Tibial nerve (tissue), 4 donors: ENCODE results near the gene ZBTB7C. TPM values are rescaled to one million over a fixed set of nuclear protein-coding genes. Genes with fewer than 3 reads are reported as not detected.

Source experiments
- DNase-seq, 2 donors: peaks; one replicate each; pipeline ENCODE4 v3.0.0-alpha.2; 2019; ENCODE audit warnings: low spot score in 2 of 2
- H3K27ac ChIP-seq, 4 donors: fragments of 200-600 bp; sonication (generic) in 3 of 4; one replicate each; pipeline ENCODE4 v1.5.1; 2017 to 2019; ENCODE audit warnings: mild to moderate bottlenecking in 1 of 4
- H3K27me3 ChIP-seq, 2 donors: fragments of 200-600 bp; sonication (generic) in 1 of 2; one replicate each; pipeline versions ENCODE4 v1.5.1 to v1.6.0; 2017 to 2019
- H3K36me3 ChIP-seq, 3 donors: fragments of 200-600 bp; sonication (generic); one replicate each; pipeline ENCODE4 v1.5.1; 2018 to 2019
- H3K4me1 ChIP-seq, 4 donors: fragments of 200-600 bp; sonication (generic) in 3 of 4; one replicate each; pipeline ENCODE4 v1.5.1; 2017 to 2019
- H3K4me3 ChIP-seq, 4 donors: fragments of 200-600 bp; sonication (generic) in 3 of 4; one replicate each; pipeline ENCODE4 v1.5.1; 2017 to 2019; ENCODE audit warnings: mild to moderate bottlenecking in 1 of 4, moderate library complexity in 1 of 4
- H3K9me3 ChIP-seq, 4 donors: fragments of 200-600 bp; sonication (generic) in 3 of 4; one replicate each; pipeline ENCODE4 v1.5.1; 2017 to 2019
- EP300 ChIP-seq, 2 donors: sonication (generic); formaldehyde crosslinking; IDR thresholded peaks; one replicate each; pipeline ENCODE4 v1.6.1; 2017; ENCODE audit warnings: antibody characterized with exemption in 2 of 2, mild to moderate bottlenecking in 1 of 2
- POLR2A ChIP-seq, 2 donors: fragments of 450-650 bp; IDR thresholded peaks; one replicate each; pipeline ENCODE4 v1.6.1; 2017; ENCODE audit warnings: antibody characterized with exemption in 2 of 2, mild to moderate bottlenecking in 2 of 2, moderate library complexity in 2 of 2
- WGBS, 2 donors: methylation state at CpG; one replicate each; pipeline ENCODE4 v1.1.5; 2018; 5-methylcytosine and 5-hydroxymethylcytosine counted together
- total RNA-seq, 4 donors: library from RNA; depleted of rRNA; stranded (reverse); fragments of >200 nt; gene quantifications; one replicate each; pipeline ENCODE4 v1.1.0, GENCODE V29; 2016
- TF ChIP-seq, protein P1 (sequence below), 5 experiments: fragments of 200-600 bp in 3 of 5; fragments of 450-650 bp in 2 of 5; sonication (generic) in 3 of 5; IDR thresholded peaks; one replicate each; pipeline ENCODE4 v1.5.1; 2016 to 2019; ENCODE audit warnings: antibody characterized with exemption in 5 of 5, mild to moderate bottlenecking in 3 of 5, moderate library complexity in 2 of 5

The ZBTB7C gene
- total RNA-seq, 4 donors from 2014 or later, result 24.6 to 95.0 (median 75.3) TPM

DNA sequence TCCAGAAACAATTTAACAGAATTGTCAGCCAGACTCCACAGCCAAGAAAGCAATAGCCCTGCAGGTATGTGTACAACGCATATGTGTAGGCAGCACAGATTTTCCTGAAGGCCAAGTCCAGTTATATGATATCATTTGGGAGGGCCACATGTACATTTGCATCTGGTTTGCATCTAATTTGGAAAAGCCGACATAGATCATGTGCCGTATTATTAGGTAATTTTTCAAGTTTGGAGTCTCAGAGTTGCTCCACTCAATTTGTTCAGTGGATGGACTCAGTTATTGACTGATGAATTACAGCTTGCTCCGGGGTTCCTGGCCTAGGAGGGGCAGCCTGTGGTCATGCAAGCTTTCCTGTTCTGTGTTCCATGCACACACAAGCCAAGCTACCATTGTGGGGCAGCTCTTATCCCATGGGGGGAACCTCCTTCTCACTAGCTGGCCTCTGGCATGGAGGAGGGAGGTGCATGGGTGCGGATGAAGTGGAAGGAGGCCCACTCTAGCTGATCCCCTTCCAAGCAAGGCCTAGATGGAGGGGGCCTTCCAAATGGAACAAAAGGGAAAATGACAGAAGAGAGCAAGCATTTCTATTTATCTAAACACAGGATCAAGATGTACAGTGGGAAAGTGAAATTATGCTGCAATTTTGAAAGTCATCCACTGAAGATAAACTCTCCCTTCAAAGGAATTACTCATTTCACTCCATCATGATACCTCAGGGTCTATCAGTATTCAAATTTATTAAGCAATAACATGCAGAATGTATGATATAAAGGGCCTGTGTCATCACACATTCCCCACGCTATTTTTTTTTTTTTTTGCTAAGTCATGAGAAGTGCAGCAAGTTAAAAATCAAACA is 276.2 kb downstream of the ZBTB7C start:
- Histone ChIP-seq H3K4me1 (peaks cover 0 to 60% (median 7%) of the 10 kb centered on the region in 4 donors), H3K36me3 (no peaks in the 10 kb centered on the region), H3K9me3 (no peaks in the 10 kb centered on the region), H3K27me3 (peaks cover 0 to 16% of the 10 kb centered on the region in 2 donors), H3K4me3 (no peak overlapping the region), H3K27ac (peak overlapping the region in 1 of 4 donors; percentile 5)
- WGBS, 2 donors, result 63 to 64% methylated on average over 6 of the region's 6 CpGs
- no peak for DNase-seq
- TF ChIP-seq POLR2A (IDR thresholded peaks at IDR 0.05) (no peak), EP300 (IDR thresholded peaks at IDR 0.05) (no peak)
- TF ChIP-seq, protein P1, sequence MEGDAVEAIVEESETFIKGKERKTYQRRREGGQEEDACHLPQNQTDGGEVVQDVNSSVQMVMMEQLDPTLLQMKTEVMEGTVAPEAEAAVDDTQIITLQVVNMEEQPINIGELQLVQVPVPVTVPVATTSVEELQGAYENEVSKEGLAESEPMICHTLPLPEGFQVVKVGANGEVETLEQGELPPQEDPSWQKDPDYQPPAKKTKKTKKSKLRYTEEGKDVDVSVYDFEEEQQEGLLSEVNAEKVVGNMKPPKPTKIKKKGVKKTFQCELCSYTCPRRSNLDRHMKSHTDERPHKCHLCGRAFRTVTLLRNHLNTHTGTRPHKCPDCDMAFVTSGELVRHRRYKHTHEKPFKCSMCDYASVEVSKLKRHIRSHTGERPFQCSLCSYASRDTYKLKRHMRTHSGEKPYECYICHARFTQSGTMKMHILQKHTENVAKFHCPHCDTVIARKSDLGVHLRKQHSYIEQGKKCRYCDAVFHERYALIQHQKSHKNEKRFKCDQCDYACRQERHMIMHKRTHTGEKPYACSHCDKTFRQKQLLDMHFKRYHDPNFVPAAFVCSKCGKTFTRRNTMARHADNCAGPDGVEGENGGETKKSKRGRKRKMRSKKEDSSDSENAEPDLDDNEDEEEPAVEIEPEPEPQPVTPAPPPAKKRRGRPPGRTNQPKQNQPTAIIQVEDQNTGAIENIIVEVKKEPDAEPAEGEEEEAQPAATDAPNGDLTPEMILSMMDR (IDR thresholded peaks at IDR 0.05), result no peak

DNA sequence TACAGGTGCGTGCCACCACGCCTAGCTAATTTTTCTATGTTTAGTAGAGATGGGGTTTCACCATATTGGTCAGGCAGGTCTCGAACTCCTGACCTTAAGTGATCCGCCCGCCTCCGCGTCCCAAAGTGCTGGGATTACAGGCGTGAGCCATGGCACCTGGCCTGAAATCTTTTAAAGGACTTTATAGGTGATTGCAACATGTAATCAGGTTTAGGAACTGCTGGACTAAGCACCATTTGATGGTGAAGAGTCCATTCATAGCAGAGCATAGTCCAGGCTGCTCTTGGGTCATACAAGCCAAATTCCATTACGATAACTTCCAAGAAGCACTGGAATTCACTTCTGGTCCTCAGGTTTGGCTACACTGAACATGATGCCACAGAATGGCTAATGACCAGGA is 278.1 kb downstream of the ZBTB7C start:
- peaks cover 0 to 40% (median 3%) of the 10 kb centered on the region in 4 donors for H3K4me1 ChIP-seq
- WGBS, 2 donors, result 93 to 95% methylated on average over 9 of the region's 9 CpGs
- no peaks in the 10 kb centered on the region for H3K36me3 ChIP-seq
- H3K9me3 ChIP-seq, result no peaks in the 10 kb centered on the region
- H3K27ac ChIP-seq, result no peak overlapping the region
- peaks cover 0 to 10% of the 10 kb centered on the region in 2 donors for H3K27me3 ChIP-seq
- no peak for TF ChIP-seq EP300 (IDR thresholded peaks at IDR 0.05)
- TF ChIP-seq, protein P1 (IDR thresholded peaks at IDR 0.05), result no peak
- TF ChIP-seq POLR2A (IDR thresholded peaks at IDR 0.05), result no peak
- H3K4me3 ChIP-seq, result no peak overlapping the region
- no peak for DNase-seq

DNA sequence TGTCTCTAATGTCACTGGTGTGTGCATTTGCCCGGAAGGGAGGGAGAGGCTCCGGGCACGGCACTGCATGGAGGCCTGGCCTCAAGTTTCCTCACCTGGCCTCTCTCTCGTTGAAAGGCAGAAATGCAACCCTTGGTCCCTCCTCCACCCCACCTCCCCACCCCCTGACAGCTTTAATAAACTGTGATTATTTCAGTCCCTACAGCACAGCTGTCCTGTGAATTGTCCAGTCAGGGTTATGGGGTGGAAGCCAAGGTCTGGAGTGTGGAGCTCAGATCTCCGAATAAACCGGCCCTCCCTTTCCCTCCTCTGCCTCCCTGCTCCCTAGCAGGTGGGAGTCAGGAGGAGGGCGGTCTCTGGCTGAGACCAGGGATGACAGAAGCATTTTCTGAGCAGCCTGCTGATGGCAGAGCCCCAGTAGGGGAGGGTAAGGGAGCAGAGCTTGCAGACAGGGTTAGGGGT is 279.5 kb downstream of the ZBTB7C start:
- no peak overlapping the region for H3K27ac ChIP-seq
- DNase-seq, result no peak
- 46 to 61% methylated on average over 7 of the region's 7 CpGs for WGBS, 2 donors

DNA sequence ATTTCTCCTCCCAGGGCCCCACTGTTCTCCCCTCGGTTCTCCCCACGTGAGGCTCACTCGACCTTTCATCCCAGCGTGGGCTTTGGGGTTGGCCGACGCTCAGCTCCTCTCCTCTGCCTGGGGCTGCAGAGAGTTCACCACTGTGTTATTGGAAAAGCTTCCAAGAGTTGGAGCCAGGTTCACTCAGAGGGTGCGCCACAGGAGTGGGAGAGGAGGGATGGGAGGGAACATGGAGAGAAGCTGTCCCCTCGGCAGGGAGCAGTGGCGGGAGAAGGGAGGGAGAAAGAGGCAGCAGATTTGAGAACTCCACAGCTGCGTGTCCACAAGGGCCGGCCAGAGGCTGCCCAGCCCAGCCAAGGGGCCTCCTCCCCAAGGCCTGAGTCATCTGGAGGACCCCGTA is 281.6 kb downstream of the ZBTB7C start:
- H3K27ac ChIP-seq, result no peak overlapping the region
- DNase-seq, result no peak
- TF ChIP-seq POLR2A (IDR thresholded peaks at IDR 0.05) (no peak), EP300 (IDR thresholded peaks at IDR 0.05) (no peak)
- TF ChIP-seq, protein P1 (IDR thresholded peaks at IDR 0.05), result no peak

More for the DNA sequence above, 279.5 kb downstream of the ZBTB7C start:
- Histone ChIP-seq H3K4me3 (no peak overlapping the region), H3K27me3 (no peaks in the 10 kb centered on the region), H3K9me3 (no peaks in the 10 kb centered on the region), H3K4me1 (peaks cover 0 to 37% (median 0%) of the 10 kb centered on the region in 4 donors), H3K36me3 (no peaks in the 10 kb centered on the region)
- no peak for TF ChIP-seq POLR2A (IDR thresholded peaks at IDR 0.05)
- TF ChIP-seq, protein P1 (IDR thresholded peaks at IDR 0.05), result no peak
- no peak for TF ChIP-seq EP300 (IDR thresholded peaks at IDR 0.05)

DNA sequence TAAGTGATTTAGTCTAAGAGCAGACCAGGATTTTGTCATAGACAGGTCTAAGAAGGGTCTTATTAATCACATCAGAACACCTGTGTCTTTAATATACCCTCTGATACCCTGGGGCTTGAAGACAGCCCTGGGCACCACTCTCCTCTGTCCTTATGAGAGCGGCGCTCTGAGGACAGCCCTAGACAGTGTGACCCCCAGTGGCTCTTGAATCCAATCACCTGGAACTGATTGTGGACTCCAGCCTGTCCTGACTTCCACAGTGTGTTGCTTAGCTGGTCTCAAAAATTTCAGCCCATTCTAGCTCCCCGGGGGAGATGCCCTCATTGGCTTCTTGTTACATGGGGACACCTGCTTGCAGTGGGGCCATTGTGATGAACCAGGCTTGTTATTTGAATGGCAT is 282.9 kb downstream of the ZBTB7C start:
- Histone ChIP-seq H3K4me3 (no peak overlapping the region), H3K27ac (no peak overlapping the region), H3K9me3 (no peaks in the 10 kb centered on the region), H3K4me1 (peaks cover 0 to 31% (median 0%) of the 10 kb centered on the region in 4 donors), H3K27me3 (no peaks in the 10 kb centered on the region), H3K36me3 (no peaks in the 10 kb centered on the region)
- TF ChIP-seq POLR2A (IDR thresholded peaks at IDR 0.05) (no peak), EP300 (IDR thresholded peaks at IDR 0.05) (no peak)
- TF ChIP-seq, protein P1 (IDR thresholded peaks at IDR 0.05), result no peak
- WGBS, 2 donors, result 85 to 91% methylated on average over 3 of the region's 3 CpGs
- no peak for DNase-seq

More for the DNA sequence above, 281.6 kb downstream of the ZBTB7C start:
- Histone ChIP-seq H3K4me1 (peaks cover 0 to 32% (median 0%) of the 10 kb centered on the region in 4 donors), H3K9me3 (no peaks in the 10 kb centered on the region), H3K4me3 (no peak overlapping the region), H3K36me3 (no peaks in the 10 kb centered on the region), H3K27me3 (no peaks in the 10 kb centered on the region)
- 62 to 73% methylated on average over 10 to 12 of the region's 12 CpGs for WGBS, 2 donors
